A673 (cell line): Measurements from ENCODE around the gene DNM1. TPM values are rescaled to one million over a fixed set of nuclear protein-coding genes. Genes with fewer than 3 reads are reported as not detected.

ENCODE experiments used
- BruUV-seq: library from RNA; stranded (reverse); fragments of 400-500 nt; replicated peaks from 2 replicates; lab custom pipeline; 2021; lab: Mats Ljungman, UMichigan
- CTCF ChIA-PET: fragments of 300-600 bp; sonication (Branson Sonifier 250); formaldehyde crosslinking; loops from one replicate; lab custom pipeline; 2022; ENCODE audit warnings: antibody characterized with exemption; lab: Charles Lee
- POLR2A ChIA-PET: fragments of 300-600 bp; sonication (Branson Sonifier 250); formaldehyde crosslinking; loops from one replicate; lab custom pipeline; 2022; ENCODE audit warnings: antibody characterized with exemption; ENCODE audit not compliant: low non-redundant PET; lab: Charles Lee
- DNase-seq: peaks from one replicate; pipeline ENCODE4 v3.0.0-alpha.2; 2015; ENCODE audit warnings: low spot score
- H3K27ac ChIP-seq: fragments of 200-600 bp; sonication (generic); 2 replicates; pipeline ENCODE4 v1.5.1; 2016; ENCODE audit warnings: mixed run types, low read depth, mild to moderate bottlenecking, mixed read lengths, antibody characterized with exemption, low read length; ENCODE audit not compliant: poor library complexity, severe bottlenecking
- H3K27me3 ChIP-seq: fragments of 200-600 bp; sonication (generic); replicated peaks from 2 replicates; pipeline ENCODE4 v1.6.1; 2017; ENCODE audit warnings: mixed run types, low read depth, mild to moderate bottlenecking, mixed read lengths, antibody characterized with exemption, low read length; ENCODE audit not compliant: insufficient read depth, poor library complexity
- H3K36me3 ChIP-seq: fragments of 200-600 bp; sonication (generic); 2 replicates; pipeline ENCODE4 v1.6.1; 2016; ENCODE audit warnings: mixed run types, mild to moderate bottlenecking, mixed read lengths, antibody characterized with exemption, low read length; ENCODE audit not compliant: insufficient read depth, poor library complexity, severe bottlenecking
- H3K4me1 ChIP-seq: fragments of 200-600 bp; sonication (generic); 2 replicates; pipeline ENCODE4 v1.6.1; 2017; ENCODE audit warnings: mixed run types, mild to moderate bottlenecking, mixed read lengths, antibody characterized with exemption, low read length; ENCODE audit not compliant: insufficient read depth, poor library complexity, severe bottlenecking
- H3K4me3 ChIP-seq: fragments of 200-600 bp; sonication (generic); 2 replicates; pipeline ENCODE4 v1.5.1; 2016; ENCODE audit warnings: low read depth, mixed run types, mild to moderate bottlenecking, mixed read lengths, low read length; ENCODE audit not compliant: poor library complexity, severe bottlenecking
- H3K9me3 ChIP-seq: fragments of 200-600 bp; sonication (generic); 2 replicates; pipeline ENCODE4 v1.6.1; 2016; ENCODE audit warnings: mixed run types, low read depth, mild to moderate bottlenecking, mixed read lengths, antibody characterized with exemption, low read length; ENCODE audit not compliant: poor library complexity, severe bottlenecking
- EZH2 ChIP-seq: fragments of 200-600 bp; sonication (generic); IDR thresholded peaks from 2 replicates; pipeline ENCODE4 v1.6.1; 2017; ENCODE audit warnings: borderline replicate concordance, low read depth, mild to moderate bottlenecking, mixed read lengths, antibody characterized with exemption, low read length; ENCODE audit not compliant: poor library complexity, severe bottlenecking
- intact Hi-C: fragments of 100-400 bp; cut with micrococcal nuclease; formaldehyde crosslinking; loops from one replicate; pipeline ENCODE4 v1.10.0; 2022; ENCODE audit not compliant: unreplicated experiment
- total RNA-seq: library from RNA; stranded (reverse); gene quantifications from 2 replicates; pipeline ENCODE4 v1.2.3, GENCODE V29; 2021
- TF ChIP-seq, protein P1 (sequence below): fragments of 300-800, 200-600 bp; sonication (generic); conservative IDR thresholded peaks from 2 replicates; pipeline ENCODE4 v1.5.1; 2017; ENCODE audit warnings: low read depth, mild to moderate bottlenecking, antibody characterized with exemption, low read length, moderate library complexity, mixed read lengths

The DNM1 gene
- total RNA-seq, 1 experiment from 2014 or later = 7.6 TPM

DNA sequence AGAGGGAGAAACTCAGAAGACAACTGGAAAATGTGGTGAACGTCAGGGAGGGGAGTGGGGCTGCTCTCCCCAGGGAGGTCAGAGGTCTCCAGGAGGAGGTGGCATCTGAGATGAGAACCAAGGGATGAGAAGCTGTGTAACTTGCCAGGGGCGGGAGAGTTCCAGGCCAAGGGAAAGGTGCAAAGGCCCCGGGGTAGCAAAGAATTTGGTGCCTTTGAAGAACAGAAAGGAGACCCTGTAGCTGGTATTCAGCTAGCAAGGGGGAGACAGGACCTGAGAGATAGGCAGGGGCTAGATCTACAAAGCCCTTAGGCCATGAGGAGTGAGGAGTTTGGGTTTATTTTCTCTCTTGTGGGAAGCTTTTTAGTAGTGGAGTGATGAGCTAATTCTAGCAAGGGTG is 3.3 kb downstream of the DNM1 start:
- POLR2A ChIA-PET = no interaction called here
- Histone ChIP-seq H3K4me3 (no peak overlapping the region), H3K27me3 (no peaks in the 10 kb centered on the region), H3K4me1 (peaks cover 3% of the 10 kb centered on the region), H3K9me3 (no peaks in the 10 kb centered on the region), H3K27ac (no peak overlapping the region), H3K36me3 (no peaks in the 10 kb centered on the region)
- TF ChIP-seq, protein P1, sequence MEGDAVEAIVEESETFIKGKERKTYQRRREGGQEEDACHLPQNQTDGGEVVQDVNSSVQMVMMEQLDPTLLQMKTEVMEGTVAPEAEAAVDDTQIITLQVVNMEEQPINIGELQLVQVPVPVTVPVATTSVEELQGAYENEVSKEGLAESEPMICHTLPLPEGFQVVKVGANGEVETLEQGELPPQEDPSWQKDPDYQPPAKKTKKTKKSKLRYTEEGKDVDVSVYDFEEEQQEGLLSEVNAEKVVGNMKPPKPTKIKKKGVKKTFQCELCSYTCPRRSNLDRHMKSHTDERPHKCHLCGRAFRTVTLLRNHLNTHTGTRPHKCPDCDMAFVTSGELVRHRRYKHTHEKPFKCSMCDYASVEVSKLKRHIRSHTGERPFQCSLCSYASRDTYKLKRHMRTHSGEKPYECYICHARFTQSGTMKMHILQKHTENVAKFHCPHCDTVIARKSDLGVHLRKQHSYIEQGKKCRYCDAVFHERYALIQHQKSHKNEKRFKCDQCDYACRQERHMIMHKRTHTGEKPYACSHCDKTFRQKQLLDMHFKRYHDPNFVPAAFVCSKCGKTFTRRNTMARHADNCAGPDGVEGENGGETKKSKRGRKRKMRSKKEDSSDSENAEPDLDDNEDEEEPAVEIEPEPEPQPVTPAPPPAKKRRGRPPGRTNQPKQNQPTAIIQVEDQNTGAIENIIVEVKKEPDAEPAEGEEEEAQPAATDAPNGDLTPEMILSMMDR = no peak
- TF ChIP-seq EZH2 = no peak
- intact Hi-C loops = loop anchor here (2.0 kb wide), 1 partner anchor 44 kb away; no protein-coding TSS in a partner anchor
- no peak for DNase-seq
- no TSS peak for BruUV-seq
- CTCF ChIA-PET = no interaction called here

DNA sequence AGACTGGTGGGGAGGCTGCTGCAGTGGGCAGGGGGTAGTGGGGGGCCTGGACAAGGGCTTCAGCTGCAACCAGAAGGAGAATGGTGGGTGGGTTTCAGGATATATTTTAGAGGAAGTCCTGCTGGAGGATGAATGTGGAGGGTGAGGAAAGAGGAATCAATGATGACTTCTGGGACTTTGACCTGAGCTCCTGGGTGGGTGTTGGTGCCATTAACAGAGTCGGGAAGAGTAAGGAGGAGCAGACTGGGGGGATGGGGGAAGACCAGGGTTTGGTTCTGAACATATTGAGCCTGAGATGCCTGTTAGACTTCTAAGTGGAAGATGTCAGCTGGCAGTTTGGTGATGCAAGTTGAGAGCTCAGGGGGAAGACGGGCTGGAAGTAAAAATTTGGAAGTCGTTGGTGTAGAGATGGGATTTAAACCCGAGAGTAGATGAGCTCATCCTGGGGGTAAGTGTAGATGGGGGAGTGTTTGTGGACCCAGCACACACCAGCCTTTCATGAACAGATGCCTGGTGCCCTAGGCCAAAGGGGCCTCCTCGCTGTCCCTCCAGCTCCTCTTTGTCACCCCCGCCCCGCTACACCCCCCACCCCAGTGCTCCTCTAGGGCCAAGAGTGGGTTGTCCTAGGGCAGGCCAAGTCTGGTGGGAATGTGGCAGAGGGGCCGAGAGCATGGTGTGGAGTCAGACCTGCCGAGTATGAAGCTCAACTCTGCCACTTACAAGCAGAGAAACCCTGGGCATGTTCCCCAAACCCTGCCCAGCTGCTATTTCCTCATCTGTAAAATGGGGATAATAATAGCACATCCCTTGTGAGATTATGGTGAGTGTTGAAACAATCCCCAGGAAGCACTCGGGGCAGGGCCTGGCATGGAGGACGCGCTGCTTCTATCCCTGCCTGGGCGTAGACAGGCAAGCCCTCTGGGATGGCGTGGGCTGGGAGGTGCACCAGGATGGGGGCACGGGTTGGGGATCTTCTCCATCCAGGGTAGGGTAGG is 4.0 kb downstream of the DNM1 start:
- Histone ChIP-seq H3K27ac (no peak overlapping the region), H3K27me3 (no peaks in the 10 kb centered on the region), H3K4me3 (no peak overlapping the region), H3K4me1 (peaks cover 3% of the 10 kb centered on the region), H3K9me3 (no peaks in the 10 kb centered on the region), H3K36me3 (no peaks in the 10 kb centered on the region)
- DNase-seq = no peak
- ChIA-PET CTCF (no interaction called here), POLR2A (no interaction called here)
- intact Hi-C loops = loop anchor here (2.0 kb wide), 1 partner anchor 44 kb away; no protein-coding TSS in a partner anchor
- BruUV-seq = no TSS peak
- TF ChIP-seq, protein P1 = no peak
- no peak for TF ChIP-seq EZH2

DNA sequence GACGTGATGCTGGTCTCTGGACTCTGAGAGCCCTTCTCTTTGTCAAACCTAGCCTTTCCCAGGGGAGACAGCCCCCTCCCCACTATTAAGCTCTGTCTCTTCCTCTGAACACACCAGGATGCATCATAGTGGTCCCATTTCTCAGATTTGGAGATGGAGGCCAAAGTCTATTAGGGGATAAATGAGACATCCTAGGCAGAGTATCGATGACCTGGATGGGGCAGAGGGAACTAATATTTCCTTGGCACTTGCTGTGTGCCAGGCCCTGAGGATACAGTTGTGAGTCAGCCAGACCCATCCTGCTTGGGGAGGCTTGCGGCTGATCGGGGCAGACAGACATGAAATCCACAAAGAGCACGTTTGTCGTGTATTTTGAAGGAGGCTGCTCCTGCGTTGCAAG is 5.2 kb downstream of the DNM1 start:
- Histone ChIP-seq H3K4me1 (peaks cover 3% of the 10 kb centered on the region), H3K36me3 (no peaks in the 10 kb centered on the region), H3K27me3 (no peaks in the 10 kb centered on the region), H3K4me3 (no peak overlapping the region), H3K27ac (no peak overlapping the region), H3K9me3 (no peaks in the 10 kb centered on the region)
- BruUV-seq = no TSS peak
- intact Hi-C loops = no loop called here
- ChIA-PET CTCF (no interaction called here), POLR2A (interaction anchor here (0.7 kb wide), 1 partner anchor 210 kb away, joined by 13 read pairs; no protein-coding TSS in a partner anchor)
- no peak for TF ChIP-seq EZH2
- TF ChIP-seq, protein P1 = no peak
- DNase-seq = no peak
